A549 treated with Mapracorat at 1 μM for 4 hours (cell line): ENCODE data around the gene JAG1. TPM values are rescaled to one million over a fixed set of nuclear protein-coding genes. Genes with fewer than 3 reads are reported as not detected.

ENCODE experiments used
- total RNA-seq: library from RNA; stranded (reverse); fragments of 200-300 nt; extraction: Qiagen RNA extraction; gene quantifications from 5 replicates; pipeline ENCODE4 v1.2.3, GENCODE V29; 2022

Gene JAG1
- total RNA-seq, result 33.7 to 40.1 TPM (median 37.9 TPM) in 5 replicates

GRCh38 chr20:10673842-10674683 is at the start of gene JAG1:
JAG1 (minus strand) TSS chr20:10673999; CDS start chr20:10673530, 469 bp downstream.

Other genes starting within 250 kb of the JAG1 start
- gene MKKS, start 239.8 kb downstream of the JAG1 start, total RNA-seq, result 16.0 to 19.1 TPM (median 17.6 TPM) in 5 replicates
- gene SLX4IP, start 238.7 kb downstream of the JAG1 start, total RNA-seq, result 2.1 to 2.6 TPM (median 2.5 TPM) in 5 replicates